Panc1 (cell line): ENCODE measurements around the gene OR2V1. TPM values are rescaled to one million over a fixed set of nuclear protein-coding genes. Genes with fewer than 3 reads are reported as not detected.

ENCODE experiments used
- ATAC-seq: fragments of 200-7000 bp; cut with Tn5 transposase; 2 replicates; pipeline ENCODE4 v1.9.1; 2020; ENCODE audit warnings: mild to moderate bottlenecking, moderate library complexity
- BruUV-seq: library from RNA; stranded (reverse); fragments of 400-500 nt; replicated peaks from 2 replicates; lab custom pipeline; 2021; lab: Mats Ljungman, UMichigan
- CTCF ChIA-PET: fragments of 300-600 bp; sonication (Branson Sonifier 250); formaldehyde crosslinking; loops from one replicate; lab custom pipeline; 2022; ENCODE audit warnings: antibody characterized with exemption; lab: Charles Lee
- POLR2A ChIA-PET: fragments of 300-600 bp; sonication (Branson Sonifier 250); formaldehyde crosslinking; loops from one replicate; lab custom pipeline; 2022; ENCODE audit warnings: antibody characterized with exemption; lab: Charles Lee
- DNase-seq: peaks from one replicate; pipeline ENCODE4 v3.0.0-alpha.2; 2010; ENCODE audit warnings: low read depth, low spot score
- H3K27ac ChIP-seq: 2 replicates; pipeline ENCODE4 v1.5.1; 2011; ENCODE audit warnings: mild to moderate bottlenecking, low read length, inconsistent platforms
- H3K27me3 ChIP-seq: fragments of 200-500 bp; sonication (Bioruptor generic); 2 replicates; pipeline ENCODE4 v1.6.0; 2014; ENCODE audit warnings: low read length, inconsistent platforms; ENCODE audit not compliant: control insufficient read depth, insufficient read depth
- H3K36me3 ChIP-seq: fragments of 200-500 bp; sonication (Bioruptor generic); 2 replicates; pipeline ENCODE4 v1.5.1; 2014; ENCODE audit warnings: inconsistent platforms, mild to moderate bottlenecking, low read length, moderate library complexity; ENCODE audit not compliant: control insufficient read depth, insufficient read depth
- H3K4me1 ChIP-seq: 2 replicates; pipeline ENCODE4 v1.5.1; 2011; ENCODE audit warnings: inconsistent platforms, mild to moderate bottlenecking, low read length, moderate library complexity; ENCODE audit not compliant: control insufficient read depth, insufficient read depth
- H3K4me3 ChIP-seq, 2 experiments: 2 replicates each; pipeline ENCODE4 v1.5.1; 2011 to 2012; ENCODE audit warnings: low read depth in 2 of 2, low read length in 2 of 2, mild to moderate bottlenecking in 2 of 2, inconsistent platforms in 1 of 2, moderate library complexity in 1 of 2
- H3K9me3 ChIP-seq: fragments of 200-500 bp; sonication (Bioruptor generic); 2 replicates; pipeline ENCODE4 v1.5.1; 2014; ENCODE audit warnings: low read depth, mild to moderate bottlenecking, inconsistent platforms, low read length, moderate library complexity; ENCODE audit not compliant: control insufficient read depth, insufficient read depth
- POLR2AphosphoS5 ChIP-seq: IDR thresholded peaks from 2 replicates; pipeline ENCODE4 v1.6.1; 2012; ENCODE audit warnings: mild to moderate bottlenecking, low read depth, low read length, moderate library complexity
- SIN3A ChIP-seq: IDR thresholded peaks from 2 replicates; pipeline ENCODE4 v1.6.1; 2012; ENCODE audit warnings: low read depth, mild to moderate bottlenecking, low read length, moderate library complexity, borderline replicate concordance; ENCODE audit not compliant: insufficient read depth
- TCF7L2 ChIP-seq: IDR thresholded peaks from 2 replicates; pipeline ENCODE4 v1.6.1; 2011; ENCODE audit warnings: mild to moderate bottlenecking, low read depth, low read length, inconsistent platforms
- in situ Hi-C: cut with HindIII; loops from 2 replicates; pipeline ENCODE4 v1.10.0; 2016; ENCODE audit warnings: low sequenced_read_pairs, low pct_unique_long_range_greater_than_20kb
- intact Hi-C: fragments of 100-400 bp; cut with micrococcal nuclease; formaldehyde crosslinking; loops from one replicate; pipeline ENCODE4 v1.10.0; 2022; ENCODE audit not compliant: unreplicated experiment
- total RNA-seq: library from RNA; stranded (reverse); gene quantifications from one replicate; pipeline ENCODE4 v1.2.1, GENCODE V29; 2021; ENCODE audit not compliant: unreplicated experiment
- TF ChIP-seq, protein P1 (sequence below), 2 experiments: IDR thresholded peaks; 2 replicates each; pipeline ENCODE4 v1.6.1; 2011 to 2012; ENCODE audit warnings: low read depth in 2 of 2, control low read depth in 1 of 2, low read length in 1 of 2, mild to moderate bottlenecking in 1 of 2, moderate library complexity in 1 of 2; ENCODE audit not compliant: insufficient read depth in 1 of 2
- TF ChIP-seq, protein P2 (sequence below): fragments of 450-650 bp; IDR thresholded peaks from 2 replicates; pipeline ENCODE4 v1.5.1; 2017; ENCODE audit warnings: mild to moderate bottlenecking

Gene OR2V1
- total RNA-seq, 1 experiment from 2014 or later, result not detected

DNA sequence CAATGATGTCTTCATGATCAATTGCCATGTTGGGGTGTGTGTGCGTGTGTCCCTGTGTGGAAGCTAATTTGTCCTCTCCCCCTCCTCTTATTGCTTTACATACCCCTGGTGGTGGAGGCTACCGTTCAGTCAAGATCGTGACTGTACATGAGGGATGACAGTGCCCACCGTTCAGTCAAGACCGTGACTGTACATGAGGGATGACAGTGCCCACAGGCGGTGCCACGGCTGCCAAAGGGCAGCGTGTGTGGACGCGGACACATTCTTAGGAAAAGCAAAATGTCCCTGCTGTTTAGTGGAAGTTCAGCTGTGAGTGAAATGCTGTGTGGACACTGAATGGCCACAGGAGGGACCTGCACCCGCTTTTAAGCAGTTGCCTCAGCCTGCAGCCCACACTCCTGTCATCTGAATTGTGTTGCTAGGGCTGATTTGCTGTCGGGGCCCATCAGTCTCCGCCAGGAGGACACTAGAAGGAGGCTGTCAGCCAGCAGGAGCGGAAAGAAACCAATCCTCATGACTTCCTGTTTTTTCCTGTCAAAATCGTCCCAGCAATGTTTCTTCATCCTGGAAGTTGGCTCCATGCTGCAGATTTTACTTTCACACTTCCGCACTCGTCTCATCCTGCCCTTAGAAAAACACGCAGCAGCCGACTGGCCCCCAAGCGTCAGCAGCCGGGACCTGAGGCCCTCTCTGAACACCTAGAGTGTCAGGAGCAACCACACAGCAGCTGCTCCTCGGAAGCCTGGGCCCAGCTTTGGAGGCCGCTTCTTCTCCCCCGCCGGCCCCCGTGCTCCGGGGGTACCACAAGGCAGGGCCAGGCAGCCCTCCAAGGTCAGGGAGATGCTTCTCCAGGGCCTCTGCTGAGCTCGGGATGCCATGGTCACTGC, 9.1 kb downstream of the OR2V1 start:
- H3K27ac ChIP-seq, result no peak overlapping the region
- no TSS peak for BruUV-seq
- CTCF ChIA-PET, result interaction anchor here (0.5 kb wide), 1 partner anchor 79 kb away, joined by 3 read pairs; no protein-coding TSS in a partner anchor
- H3K4me1 ChIP-seq, result peaks cover 19% of the 10 kb centered on the region
- H3K9me3 ChIP-seq, result no peaks in the 10 kb centered on the region
- intact Hi-C loops (no loop called here), in situ Hi-C loops (no loop called here)
- DNase-seq (no peak), ATAC-seq (peak; percentile 62)
- POLR2A ChIA-PET, result interaction anchor here (0.5 kb wide), 1 partner anchor 154 kb away, joined by 3 read pairs; no protein-coding TSS in a partner anchor
- no peaks in the 10 kb centered on the region for H3K27me3 ChIP-seq
- no peak overlapping the region for H3K4me3 ChIP-seq
- no peaks in the 10 kb centered on the region for H3K36me3 ChIP-seq
- TF ChIP-seq POLR2AphosphoS5, result no peak
- no peak for TF ChIP-seq SIN3A
- no peak for TF ChIP-seq TCF7L2
- TF ChIP-seq, protein P1, sequence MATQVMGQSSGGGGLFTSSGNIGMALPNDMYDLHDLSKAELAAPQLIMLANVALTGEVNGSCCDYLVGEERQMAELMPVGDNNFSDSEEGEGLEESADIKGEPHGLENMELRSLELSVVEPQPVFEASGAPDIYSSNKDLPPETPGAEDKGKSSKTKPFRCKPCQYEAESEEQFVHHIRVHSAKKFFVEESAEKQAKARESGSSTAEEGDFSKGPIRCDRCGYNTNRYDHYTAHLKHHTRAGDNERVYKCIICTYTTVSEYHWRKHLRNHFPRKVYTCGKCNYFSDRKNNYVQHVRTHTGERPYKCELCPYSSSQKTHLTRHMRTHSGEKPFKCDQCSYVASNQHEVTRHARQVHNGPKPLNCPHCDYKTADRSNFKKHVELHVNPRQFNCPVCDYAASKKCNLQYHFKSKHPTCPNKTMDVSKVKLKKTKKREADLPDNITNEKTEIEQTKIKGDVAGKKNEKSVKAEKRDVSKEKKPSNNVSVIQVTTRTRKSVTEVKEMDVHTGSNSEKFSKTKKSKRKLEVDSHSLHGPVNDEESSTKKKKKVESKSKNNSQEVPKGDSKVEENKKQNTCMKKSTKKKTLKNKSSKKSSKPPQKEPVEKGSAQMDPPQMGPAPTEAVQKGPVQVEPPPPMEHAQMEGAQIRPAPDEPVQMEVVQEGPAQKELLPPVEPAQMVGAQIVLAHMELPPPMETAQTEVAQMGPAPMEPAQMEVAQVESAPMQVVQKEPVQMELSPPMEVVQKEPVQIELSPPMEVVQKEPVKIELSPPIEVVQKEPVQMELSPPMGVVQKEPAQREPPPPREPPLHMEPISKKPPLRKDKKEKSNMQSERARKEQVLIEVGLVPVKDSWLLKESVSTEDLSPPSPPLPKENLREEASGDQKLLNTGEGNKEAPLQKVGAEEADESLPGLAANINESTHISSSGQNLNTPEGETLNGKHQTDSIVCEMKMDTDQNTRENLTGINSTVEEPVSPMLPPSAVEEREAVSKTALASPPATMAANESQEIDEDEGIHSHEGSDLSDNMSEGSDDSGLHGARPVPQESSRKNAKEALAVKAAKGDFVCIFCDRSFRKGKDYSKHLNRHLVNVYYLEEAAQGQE (IDR thresholded peaks at IDR 0.05; ENCODE audit: insufficient read depth in 1 of 2, low read depth in 2 of 2, low read length in 1 of 2), result no peak
- TF ChIP-seq, protein P2, sequence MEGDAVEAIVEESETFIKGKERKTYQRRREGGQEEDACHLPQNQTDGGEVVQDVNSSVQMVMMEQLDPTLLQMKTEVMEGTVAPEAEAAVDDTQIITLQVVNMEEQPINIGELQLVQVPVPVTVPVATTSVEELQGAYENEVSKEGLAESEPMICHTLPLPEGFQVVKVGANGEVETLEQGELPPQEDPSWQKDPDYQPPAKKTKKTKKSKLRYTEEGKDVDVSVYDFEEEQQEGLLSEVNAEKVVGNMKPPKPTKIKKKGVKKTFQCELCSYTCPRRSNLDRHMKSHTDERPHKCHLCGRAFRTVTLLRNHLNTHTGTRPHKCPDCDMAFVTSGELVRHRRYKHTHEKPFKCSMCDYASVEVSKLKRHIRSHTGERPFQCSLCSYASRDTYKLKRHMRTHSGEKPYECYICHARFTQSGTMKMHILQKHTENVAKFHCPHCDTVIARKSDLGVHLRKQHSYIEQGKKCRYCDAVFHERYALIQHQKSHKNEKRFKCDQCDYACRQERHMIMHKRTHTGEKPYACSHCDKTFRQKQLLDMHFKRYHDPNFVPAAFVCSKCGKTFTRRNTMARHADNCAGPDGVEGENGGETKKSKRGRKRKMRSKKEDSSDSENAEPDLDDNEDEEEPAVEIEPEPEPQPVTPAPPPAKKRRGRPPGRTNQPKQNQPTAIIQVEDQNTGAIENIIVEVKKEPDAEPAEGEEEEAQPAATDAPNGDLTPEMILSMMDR, result no peak

DNA sequence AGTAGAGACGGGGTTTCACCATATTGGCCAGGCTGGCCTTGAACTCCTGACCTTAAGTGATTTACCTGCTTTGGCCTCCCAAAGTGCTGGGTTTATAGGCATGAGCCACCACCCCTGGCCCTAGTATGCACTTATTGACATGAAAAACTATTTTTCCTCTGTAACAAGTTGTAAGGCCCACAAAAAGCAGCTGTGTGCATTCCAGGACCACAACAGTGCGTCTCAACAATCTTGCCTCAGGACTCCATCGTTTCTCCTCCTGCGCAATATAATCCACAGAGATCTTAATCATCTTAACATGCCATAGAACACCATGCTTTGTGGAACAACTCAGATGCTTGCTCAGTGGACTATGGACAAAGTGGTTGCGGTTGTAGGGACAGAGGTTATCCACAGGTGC, 10.2 kb downstream of the OR2V1 start:
- Histone ChIP-seq H3K27me3 (no peaks in the 10 kb centered on the region), H3K36me3 (no peaks in the 10 kb centered on the region), H3K9me3 (no peaks in the 10 kb centered on the region), H3K4me3 (no peak overlapping the region), H3K4me1 (peaks cover 27% of the 10 kb centered on the region), H3K27ac (no peak overlapping the region)
- ATAC-seq, result no peak
- POLR2A ChIA-PET, result no interaction called here
- no peak for DNase-seq
- CTCF ChIA-PET, result no interaction called here
- TF ChIP-seq POLR2AphosphoS5 (no peak), TCF7L2 (no peak), SIN3A (no peak)
- TF ChIP-seq, protein P2, result no peak
- TF ChIP-seq, protein P1 (IDR thresholded peaks at IDR 0.05; ENCODE audit: insufficient read depth in 1 of 2, low read depth in 2 of 2, low read length in 1 of 2), result no peak
- in situ Hi-C loops, result no loop called here
- no TSS peak for BruUV-seq
- intact Hi-C loops, result no loop called here
